Mesenchymal stem cell (in vitro differentiated cells and primary cell): Measurements from ENCODE around the gene ANKRD13C.
A peak's percentile ranks its signal among the peaks of the same experiment; 100 is the strongest.

Experiments used
- DNase-seq: peaks from one replicate; pipeline ENCODE4 v3.0.0-alpha.2; 2013
- H2AFZ ChIP-seq: one replicate; pipeline ENCODE4 v1.6.1; 2013; ENCODE audit warnings: low read depth, mild to moderate bottlenecking, control low read depth, inconsistent platforms, low read length, moderate library complexity
- H2AK5ac ChIP-seq: 2 replicates; pipeline ENCODE4 v1.6.1; 2013; ENCODE audit warnings: low read length, moderate library complexity, mild to moderate bottlenecking, inconsistent platforms; ENCODE audit not compliant: severe bottlenecking
- H2BK120ac ChIP-seq: one replicate; pipeline ENCODE4 v1.6.1; 2013; ENCODE audit warnings: low read depth, mild to moderate bottlenecking, inconsistent platforms, low read length, moderate library complexity
- H2BK12ac ChIP-seq, 2 experiments: one replicate each; pipeline ENCODE4 v1.6.1; 2013; ENCODE audit warnings: inconsistent platforms in 2 of 2, low read length in 2 of 2, mild to moderate bottlenecking in 2 of 2, moderate library complexity in 2 of 2, control low read depth in 1 of 2
- H2BK15ac ChIP-seq: one replicate; pipeline ENCODE4 v1.6.1; 2013; ENCODE audit warnings: mild to moderate bottlenecking, low read depth, inconsistent platforms; ENCODE audit not compliant: poor library complexity, severe bottlenecking
- H2BK5ac ChIP-seq: 2 replicates; pipeline ENCODE4 v1.6.1; 2013; ENCODE audit warnings: low read depth, mild to moderate bottlenecking, low read length, control low read depth, inconsistent platforms; ENCODE audit not compliant: poor library complexity, severe bottlenecking
- H3K14ac ChIP-seq, 2 experiments: one replicate each; pipeline ENCODE4 v1.6.1; 2013; ENCODE audit warnings: inconsistent platforms in 2 of 2, low read length in 2 of 2, control low read depth in 1 of 2, mild to moderate bottlenecking in 1 of 2, moderate library complexity in 1 of 2
- H3K18ac ChIP-seq, 2 experiments: one replicate each; pipeline ENCODE4 v1.6.1; 2013; ENCODE audit warnings: inconsistent platforms in 2 of 2, low read length in 2 of 2, control low read depth in 1 of 2, low read depth in 1 of 2, mild to moderate bottlenecking in 1 of 2
- H3K23ac ChIP-seq, 2 experiments: one replicate each; pipeline ENCODE4 v1.6.1; 2013; ENCODE audit warnings: inconsistent platforms in 2 of 2, low read length in 2 of 2, mild to moderate bottlenecking in 2 of 2, moderate library complexity in 2 of 2, control low read depth in 1 of 2
- H3K27ac ChIP-seq: 2 replicates; pipeline ENCODE4 v1.5.1; 2013; ENCODE audit warnings: mild to moderate bottlenecking, moderate library complexity, low read length, control low read depth, inconsistent platforms; ENCODE audit not compliant: poor library complexity, severe bottlenecking
- H3K27me3 ChIP-seq, 2 experiments: 2 replicates each; pipeline versions ENCODE4 v1.6.1 to v1.7.0; 2013; ENCODE audit warnings: low read length in 2 of 2, mild to moderate bottlenecking in 2 of 2, moderate library complexity in 2 of 2, control low read depth in 1 of 2, inconsistent platforms in 1 of 2; ENCODE audit not compliant: control insufficient read depth in 1 of 2, insufficient read depth in 1 of 2
- H3K36me3 ChIP-seq, 2 experiments: 2 replicates each; pipeline versions ENCODE4 v1.6.1 to v1.7.0; 2013; ENCODE audit warnings: low read length in 2 of 2, control low read depth in 1 of 2, inconsistent platforms in 1 of 2, low read depth in 1 of 2, mild to moderate bottlenecking in 1 of 2; ENCODE audit not compliant: insufficient read depth in 2 of 2, control insufficient read depth in 1 of 2
- H3K4ac ChIP-seq, 2 experiments: one replicate each; pipeline ENCODE4 v1.6.1; 2013; ENCODE audit warnings: inconsistent platforms in 2 of 2, low read length in 2 of 2, mild to moderate bottlenecking in 2 of 2, moderate library complexity in 2 of 2, control low read depth in 1 of 2, low read depth in 1 of 2
- H3K4me1 ChIP-seq: 2 replicates; pipeline ENCODE4 v1.6.1; 2013; ENCODE audit warnings: low read depth, low read length, control low read depth; ENCODE audit not compliant: control insufficient read depth, insufficient read depth
- H3K4me2 ChIP-seq: 2 replicates; pipeline ENCODE4 v1.6.1; 2013; ENCODE audit warnings: low read length, mild to moderate bottlenecking, inconsistent platforms; ENCODE audit not compliant: poor library complexity, severe bottlenecking
- H3K4me3 ChIP-seq, 2 experiments: 2 replicates each; pipeline versions ENCODE4 v1.5.1 to v1.7.0; 2013; ENCODE audit warnings: low read length in 2 of 2, mild to moderate bottlenecking in 2 of 2, control low read depth in 1 of 2, low read depth in 1 of 2; ENCODE audit not compliant: insufficient read depth in 1 of 2
- H3K79me1 ChIP-seq: replicated peaks from 2 replicates; pipeline ENCODE4 v1.6.1; 2013; ENCODE audit warnings: mild to moderate bottlenecking, control low read depth, low read length, inconsistent platforms; ENCODE audit not compliant: poor library complexity, severe bottlenecking
- H3K9ac ChIP-seq: 2 replicates; pipeline ENCODE4 v1.7.0; 2013; ENCODE audit warnings: mild to moderate bottlenecking, low read length, moderate library complexity
- H3K9me3 ChIP-seq: 2 replicates; pipeline ENCODE4 v1.7.0; 2013; ENCODE audit warnings: mild to moderate bottlenecking, low read length; ENCODE audit not compliant: control insufficient read depth
- H4K8ac ChIP-seq: one replicate; pipeline ENCODE4 v1.6.1; 2013; ENCODE audit warnings: inconsistent platforms, mild to moderate bottlenecking, low read length, moderate library complexity
- H4K91ac ChIP-seq: one replicate; pipeline ENCODE4 v1.6.1; 2013; ENCODE audit warnings: mild to moderate bottlenecking, low read length, inconsistent platforms
- WGBS: methylation state at CpG from one replicate; pipeline ENCODE4 v1.1.7; 2013; ENCODE audit warnings: mixed read lengths; 5-methylcytosine and 5-hydroxymethylcytosine counted together

The ANKRD13C gene

GRCh38 chr1:70364439-70364838, 9.9 kb upstream of the ANKRD13C start:
- no peak overlapping the region for H3K4ac ChIP-seq
- H2AFZ ChIP-seq: no peak overlapping the region
- no peak overlapping the region for H2AK5ac ChIP-seq
- H3K27me3 ChIP-seq: no peaks in the 10 kb centered on the region
- no peak overlapping the region for H4K8ac ChIP-seq
- no peak overlapping the region for H3K4me2 ChIP-seq
- no peak overlapping the region for H2BK15ac ChIP-seq
- no peak overlapping the region for H2BK5ac ChIP-seq
- H3K9ac ChIP-seq: no peak overlapping the region
- peaks cover 2% of the 10 kb centered on the region for H3K79me1 ChIP-seq
- 96% methylated on average over 2 of the region's 3 CpGs for WGBS
- DNase-seq: no peak
- H3K27ac ChIP-seq: no peak overlapping the region
- peaks cover 1% of the 10 kb centered on the region for H3K4me1 ChIP-seq
- no peak overlapping the region for H4K91ac ChIP-seq
- no peak overlapping the region for H2BK120ac ChIP-seq
- H3K4me3 ChIP-seq: no peak overlapping the region
- no peak overlapping the region for H3K18ac ChIP-seq
- no peaks in the 10 kb centered on the region for H3K9me3 ChIP-seq
- H3K36me3 ChIP-seq: peaks cover 0 to under 1% of the 10 kb centered on the region in 2 experiments
- H3K23ac ChIP-seq: no peak overlapping the region
- H2BK12ac ChIP-seq: no peak overlapping the region
- no peak overlapping the region for H3K14ac ChIP-seq

- H3K4me1 ChIP-seq: peaks cover 3% of the 10 kb centered on the region
- no peak overlapping the region for H3K23ac ChIP-seq
- H3K14ac ChIP-seq: no peak overlapping the region
- H3K9ac ChIP-seq: peak overlapping the region; percentile 93
- no peaks in the 10 kb centered on the region for H3K9me3 ChIP-seq
- no peak overlapping the region for H3K18ac ChIP-seq
- no peak overlapping the region for H3K27ac ChIP-seq
- peaks cover 5% of the 10 kb centered on the region for H3K79me1 ChIP-seq
- H3K27me3 ChIP-seq: no peaks in the 10 kb centered on the region
- no peak overlapping the region for H4K91ac ChIP-seq
- no peak overlapping the region for H2BK120ac ChIP-seq
- H3K36me3 ChIP-seq: no peaks in the 10 kb centered on the region
- WGBS: 60% methylated on average over 2 of the region's 3 CpGs
- H2AFZ ChIP-seq: no peak overlapping the region
- no peak overlapping the region for H2BK15ac ChIP-seq
- no peak overlapping the region for H4K8ac ChIP-seq
- DNase-seq: peak; percentile 66
- H3K4ac ChIP-seq: no peak overlapping the region
- H3K4me3 ChIP-seq: peak overlapping the region in 1 of 2 experiments; percentile 51
- no peak overlapping the region for H2AK5ac ChIP-seq
- H3K4me2 ChIP-seq: no peak overlapping the region
- H2BK12ac ChIP-seq: no peak overlapping the region
- H2BK5ac ChIP-seq: no peak overlapping the region
Measured at GRCh38 chr1:70361727-70362398, 7.3 kb upstream of the ANKRD13C start.

- no peaks in the 10 kb centered on the region for H3K9me3 ChIP-seq
- H3K27me3 ChIP-seq: no peaks in the 10 kb centered on the region
- no peak overlapping the region for H2AK5ac ChIP-seq
- no peaks in the 10 kb centered on the region for H3K36me3 ChIP-seq
- no peak overlapping the region for H3K4me2 ChIP-seq
- H3K4me1 ChIP-seq: peaks cover 3% of the 10 kb centered on the region
- H2BK120ac ChIP-seq: no peak overlapping the region
- no peak overlapping the region for H3K9ac ChIP-seq
- 75% methylated on average over 5 of the region's 5 CpGs for WGBS
- H4K91ac ChIP-seq: no peak overlapping the region
- H3K23ac ChIP-seq: no peak overlapping the region
- H3K4me3 ChIP-seq: no peak overlapping the region
- H3K27ac ChIP-seq: no peak overlapping the region
- DNase-seq: no peak
- no peak overlapping the region for H2BK12ac ChIP-seq
- no peak overlapping the region for H3K4ac ChIP-seq
- no peak overlapping the region for H2AFZ ChIP-seq
- H3K79me1 ChIP-seq: peaks cover 5% of the 10 kb centered on the region
- H3K14ac ChIP-seq: no peak overlapping the region
- H3K18ac ChIP-seq: no peak overlapping the region
- no peak overlapping the region for H4K8ac ChIP-seq
- H2BK5ac ChIP-seq: no peak overlapping the region
- no peak overlapping the region for H2BK15ac ChIP-seq
Measured at GRCh38 chr1:70360321-70360720, 5.8 kb upstream of the ANKRD13C start.

- H3K18ac ChIP-seq: no peak overlapping the region
- no peak overlapping the region for H4K8ac ChIP-seq
- H3K79me1 ChIP-seq: peaks cover 8% of the 10 kb centered on the region
Measured at GRCh38 chr1:70358921-70359564, 4.5 kb upstream of the ANKRD13C start.

More at GRCh38 chr1:70358921-70359564, 4.5 kb upstream of the ANKRD13C start:
- Histone ChIP-seq H2AFZ (no peak overlapping the region), H4K91ac (no peak overlapping the region), H2BK120ac (no peak overlapping the region), H3K4me2 (no peak overlapping the region), H3K27me3 (no peaks in the 10 kb centered on the region), H2BK5ac (no peak overlapping the region), H3K23ac (no peak overlapping the region), H3K14ac (no peak overlapping the region), H2AK5ac (no peak overlapping the region), H2BK12ac (no peak overlapping the region), H2BK15ac (no peak overlapping the region), H3K9me3 (no peaks in the 10 kb centered on the region), H3K4me1 (peaks cover 3% of the 10 kb centered on the region), H3K36me3 (no peaks in the 10 kb centered on the region), H3K4ac (no peak overlapping the region), H3K27ac (no peak overlapping the region), H3K4me3 (no peak overlapping the region), H3K9ac (no peak overlapping the region)
- 84% methylated on average over 5 of the region's 7 CpGs for WGBS
- DNase-seq: no peak
